NCI-H82 (cell line): ENCODE results near the gene RTN4IP1.
"Not testable (repeated sequence)": the region's sequence is repeated elsewhere in the genome, so short reads cannot be mapped to it uniquely, and the experiment has no call there.

ENCODE experiments used
- DNase-seq: peaks from one replicate; lab custom pipeline; 2025; lab: John Stamatoyannopoulos, UW

RTN4IP1 gene

DNA sequence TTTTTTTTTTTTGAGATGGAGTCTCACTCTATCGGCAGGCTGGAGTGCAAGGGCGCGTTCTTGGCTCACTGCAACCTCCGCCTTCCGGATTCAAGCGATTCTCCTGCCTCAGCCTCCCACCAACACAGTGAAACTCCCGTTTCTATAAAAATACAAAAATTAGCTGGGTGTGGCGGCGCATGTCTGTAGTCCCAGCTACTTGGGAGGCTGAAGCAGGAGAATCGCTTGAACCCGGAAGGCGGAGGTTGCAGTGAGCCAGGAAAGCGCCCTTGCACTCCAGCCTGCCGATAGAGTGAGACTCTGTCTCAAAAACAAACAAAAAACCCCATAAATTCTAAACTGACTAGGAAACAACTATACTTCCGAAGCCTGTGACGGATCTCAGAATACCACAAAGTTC is 1.5 kb downstream of the RTN4IP1 start:
- DNase-seq, result not testable (repeated sequence)

GRCh38 chr6:106626485-106626884 is 2.8 kb downstream of the RTN4IP1 start:
- peak; percentile 1 for DNase-seq

GRCh38 chr6:106623039-106623438 is 6.3 kb downstream of the RTN4IP1 start:
- DNase-seq, result no peak

DNA sequence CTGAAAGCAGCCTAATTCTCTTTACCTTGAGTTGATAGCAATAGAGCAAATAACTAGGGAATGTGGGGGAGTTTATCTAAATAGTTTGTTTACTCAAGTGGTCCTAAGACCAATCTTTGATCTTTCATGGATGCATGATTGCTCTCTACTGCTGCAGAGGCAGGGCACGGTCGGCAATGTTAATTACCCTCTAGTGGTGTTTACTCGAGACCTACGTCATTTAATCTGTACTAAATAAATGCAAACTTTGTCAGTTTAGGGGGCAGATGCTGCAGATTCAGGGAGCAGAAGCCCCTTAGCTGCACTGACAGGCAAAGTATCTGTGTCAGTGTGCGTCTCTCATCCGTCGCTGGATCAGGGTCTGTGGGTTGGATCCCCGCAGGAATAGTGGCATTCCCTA is 6.9 kb downstream of the RTN4IP1 start:
- no peak for DNase-seq

DNA sequence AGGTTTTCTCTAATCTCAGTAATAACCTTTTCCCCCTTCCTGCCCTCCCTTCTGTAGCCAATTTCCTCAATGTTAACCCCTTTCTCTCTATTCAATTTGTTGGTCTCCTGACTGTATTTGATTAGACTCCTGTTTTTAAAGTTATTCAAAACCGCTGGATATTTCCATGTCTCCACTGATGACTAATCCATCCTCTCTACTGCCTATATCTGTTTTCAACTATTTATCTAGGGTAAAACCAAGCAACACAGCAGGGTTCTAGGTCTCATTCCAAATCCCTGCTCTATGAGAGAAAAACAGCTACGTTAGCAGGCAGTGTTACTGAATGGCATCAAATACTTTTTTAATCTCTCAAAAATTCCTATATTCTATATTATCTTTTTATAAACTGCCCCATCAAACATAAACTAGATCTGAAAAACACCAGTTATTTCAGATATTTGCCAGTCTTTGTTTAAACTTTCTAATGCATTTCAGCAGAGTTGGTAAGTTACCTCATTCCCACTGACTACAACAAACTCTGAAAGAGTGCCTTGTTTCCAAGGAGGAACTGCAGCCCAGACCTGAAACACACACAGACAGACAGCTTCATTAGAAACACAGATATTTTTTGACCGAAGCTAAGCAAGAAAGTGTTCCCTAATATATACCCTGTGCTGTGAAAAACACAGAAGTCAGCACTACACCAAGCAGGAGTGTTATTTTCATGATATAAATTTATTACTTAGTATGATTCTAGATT is 8.2 kb downstream of the RTN4IP1 start:
- no peak for DNase-seq

DNA sequence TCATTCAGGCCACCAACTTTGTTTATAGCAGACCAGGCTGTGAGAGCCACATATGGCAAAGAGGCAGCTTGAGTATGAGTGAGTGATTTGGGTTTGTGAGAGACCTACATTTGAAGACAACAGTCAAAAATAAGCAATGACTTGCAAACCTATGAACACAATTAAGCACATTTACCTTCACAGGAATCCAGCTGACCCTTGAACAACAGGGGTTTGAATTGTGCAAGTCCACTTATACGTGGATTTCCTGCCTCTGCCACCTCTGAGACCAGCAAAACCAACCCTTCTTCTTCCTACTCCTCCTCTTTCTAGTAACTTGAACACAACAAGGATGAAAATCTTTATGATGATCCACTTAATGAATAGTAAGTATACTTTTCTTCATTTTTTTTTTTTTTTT is 10.1 kb downstream of the RTN4IP1 start:
- no peak for DNase-seq

GRCh38 chr6:106618324-106618723 is 11.0 kb downstream of the RTN4IP1 start:
- DNase-seq, result no peak

GRCh38 chr6:106617857-106618256 is 11.4 kb downstream of the RTN4IP1 start:
- DNase-seq, result no peak

- DNase-seq, result no peak
Measured at GRCh38 chr6:106617302-106617701, 12.0 kb downstream of the RTN4IP1 start.

DNA sequence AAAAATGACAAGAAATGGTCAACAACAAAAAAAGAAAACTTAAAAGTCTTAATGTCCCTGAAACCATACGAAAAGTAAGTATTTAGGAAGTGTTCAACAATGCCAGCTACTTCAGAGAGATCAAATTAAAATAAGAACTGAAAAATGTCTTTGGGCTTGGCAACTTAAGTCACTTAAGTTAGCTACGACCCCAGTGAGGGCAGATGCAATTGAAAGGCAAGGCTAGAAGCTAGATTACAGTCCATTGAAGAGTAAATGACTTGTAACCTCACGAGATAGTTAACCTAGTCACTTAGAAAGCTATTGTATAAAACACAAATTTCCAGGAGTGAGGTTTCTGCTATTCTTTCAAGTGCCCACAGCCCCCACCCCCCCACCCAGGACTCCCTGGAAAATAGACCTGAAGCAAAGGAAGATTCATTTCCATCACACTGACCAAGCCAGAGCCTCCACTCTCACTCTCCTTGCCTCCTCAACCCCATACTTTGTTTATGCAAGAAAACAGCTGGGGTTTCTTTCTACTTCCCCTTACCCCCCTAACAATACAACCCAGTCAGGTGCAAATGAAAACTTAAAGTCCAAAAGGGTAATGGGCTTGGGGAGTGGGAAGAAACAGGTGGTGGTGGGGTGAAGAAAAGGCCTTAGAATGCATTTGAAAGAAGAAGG is 14.6 kb downstream of the RTN4IP1 start:
- no peak for DNase-seq

- DNase-seq, result no peak
Measured at GRCh38 chr6:106614166-106614565, 15.1 kb downstream of the RTN4IP1 start.

DNA sequence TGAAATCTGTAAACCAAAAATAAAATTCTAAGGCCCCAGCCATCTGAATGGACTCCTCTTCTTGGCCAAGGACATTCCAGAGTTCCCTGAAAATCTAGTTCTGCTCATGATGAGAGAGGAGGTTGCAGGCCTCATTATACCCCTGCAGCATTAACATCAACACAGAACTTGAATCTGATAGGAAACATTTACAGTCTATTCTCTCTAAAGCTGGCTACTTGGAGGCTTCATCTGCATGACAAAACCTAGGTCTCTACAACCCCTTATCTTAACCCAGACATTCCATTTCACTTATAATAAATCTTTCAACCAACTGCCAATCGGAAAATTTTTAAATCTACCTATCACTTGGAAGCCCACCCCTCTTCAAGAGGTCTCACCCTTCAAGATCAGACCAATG is 15.7 kb downstream of the RTN4IP1 start:
- DNase-seq, result no peak

DNA sequence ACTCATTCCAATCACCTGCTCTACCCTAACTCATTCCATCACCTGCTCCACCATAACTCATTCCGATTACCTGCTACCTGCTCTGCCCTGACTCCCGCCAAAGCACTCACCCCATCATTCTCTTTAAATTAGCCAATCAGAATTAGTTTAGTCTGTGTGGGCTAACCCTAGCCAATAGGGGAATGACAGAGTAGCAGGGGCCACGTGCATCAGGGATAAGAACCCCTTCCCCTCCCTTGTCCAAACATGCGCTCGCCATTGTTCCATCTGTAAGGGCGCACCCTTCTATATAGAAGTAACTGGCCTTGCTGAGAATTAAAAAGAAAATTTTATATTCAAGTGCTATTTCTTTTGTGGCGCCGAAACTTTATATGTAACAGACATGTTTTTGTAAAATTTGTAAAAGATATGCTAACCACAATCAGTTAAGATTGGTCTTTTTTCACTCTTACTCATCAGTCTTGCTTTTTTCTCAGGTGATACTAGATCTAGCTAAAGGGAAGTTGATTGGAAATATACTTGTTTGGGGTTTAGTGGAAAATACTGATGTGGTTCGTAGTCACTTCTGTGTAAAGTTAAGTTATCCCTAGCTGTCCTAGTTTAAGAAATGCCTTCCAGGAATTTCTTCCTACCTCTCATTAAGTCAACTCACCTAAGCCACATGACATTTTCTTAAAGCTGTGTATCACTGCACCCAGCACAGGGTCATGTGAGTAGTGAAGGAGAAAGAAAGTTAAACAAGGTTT is 16.5 kb downstream of the RTN4IP1 start:
- no peak for DNase-seq

DNA sequence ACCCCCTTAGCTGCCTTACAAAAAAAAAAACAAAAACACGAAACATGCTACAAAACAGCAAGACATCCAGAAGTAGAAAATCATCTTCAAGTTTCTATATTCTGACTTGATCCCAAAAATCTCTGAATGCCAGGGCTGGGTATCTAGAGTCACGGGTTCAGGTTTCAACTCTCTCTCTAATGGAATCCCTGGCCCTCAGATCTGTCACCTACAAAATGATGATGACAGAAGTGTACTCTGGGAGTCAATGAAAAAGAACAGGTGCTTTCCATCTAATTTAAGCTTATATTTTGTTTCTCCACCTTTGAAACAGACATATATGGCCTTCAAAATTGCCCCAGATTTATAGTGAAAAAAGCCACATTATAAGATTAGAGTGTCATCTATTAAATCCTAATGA is 18.3 kb downstream of the RTN4IP1 start:
- DNase-seq, result no peak

GRCh38 chr6:106609699-106610098 is 19.6 kb downstream of the RTN4IP1 start:
- peak; percentile 30 for DNase-seq

DNA sequence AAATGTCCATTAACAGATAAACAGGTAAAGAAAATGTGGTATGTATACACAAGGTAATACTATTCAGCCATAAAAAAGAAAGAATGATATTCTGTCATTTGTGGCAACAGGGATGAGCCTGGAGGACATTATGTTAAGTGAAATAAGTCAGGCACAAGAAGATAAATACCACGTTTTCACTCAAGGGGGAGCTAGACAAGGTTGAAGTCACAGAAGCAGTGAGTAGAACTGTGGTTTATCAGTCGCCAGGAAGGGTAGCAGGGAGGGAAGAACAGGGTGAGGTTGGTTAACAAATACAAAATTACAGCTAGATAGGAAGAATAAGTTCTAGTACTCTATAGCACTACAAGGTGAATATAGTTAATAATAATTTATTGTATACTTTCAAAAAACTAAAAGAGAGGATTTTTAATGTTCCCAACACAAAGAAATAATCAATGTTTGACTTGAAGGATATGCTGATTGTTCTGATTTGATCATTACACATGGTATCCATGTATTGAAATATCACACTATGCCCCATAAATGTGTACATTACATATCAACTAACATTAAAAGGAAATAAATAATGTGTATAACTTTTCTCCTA is 21.1 kb downstream of the RTN4IP1 start:
- DNase-seq, result peak; percentile 68

DNA sequence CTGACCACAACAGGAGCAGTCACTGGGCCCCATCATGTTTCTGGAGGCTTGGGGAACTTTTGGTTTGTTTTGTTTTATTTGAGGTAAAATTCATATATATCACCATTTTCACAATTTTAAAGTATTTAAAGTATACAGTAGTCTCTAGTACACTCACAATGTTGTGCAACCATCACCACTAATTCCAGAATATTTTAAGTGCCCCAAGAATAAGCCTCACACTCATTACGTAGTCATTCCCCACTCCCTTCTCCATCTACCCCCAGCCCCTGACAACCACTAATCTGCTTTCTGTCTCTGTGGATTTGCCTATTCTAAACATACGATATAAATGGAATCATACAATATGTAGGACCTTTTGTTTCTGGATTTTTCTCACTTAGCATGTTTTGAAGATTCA is 29.0 kb downstream of the RTN4IP1 start:
- no peak for DNase-seq

DNA sequence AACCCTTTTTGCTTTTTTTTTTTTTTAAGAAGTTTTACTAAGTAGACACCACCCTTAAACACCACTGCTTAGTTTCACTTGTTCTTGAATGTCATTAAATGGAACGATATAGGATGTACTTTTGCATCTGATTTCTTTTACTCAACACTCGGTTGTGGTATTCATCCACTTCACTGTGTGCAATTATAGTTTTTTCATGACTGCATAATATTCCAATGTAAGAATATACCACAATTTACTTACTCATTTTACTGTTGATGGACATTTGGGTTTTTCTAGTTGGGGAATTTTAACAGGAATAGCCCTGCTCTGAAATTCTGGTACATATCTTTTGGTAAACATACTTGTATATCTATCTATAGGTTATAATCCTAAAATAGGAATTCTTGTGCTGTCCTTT is 29.9 kb downstream of the RTN4IP1 start:
- no peak for DNase-seq

GRCh38 chr6:106591111-106591825 is 38.0 kb downstream of the RTN4IP1 start:
- no peak for DNase-seq

DNA sequence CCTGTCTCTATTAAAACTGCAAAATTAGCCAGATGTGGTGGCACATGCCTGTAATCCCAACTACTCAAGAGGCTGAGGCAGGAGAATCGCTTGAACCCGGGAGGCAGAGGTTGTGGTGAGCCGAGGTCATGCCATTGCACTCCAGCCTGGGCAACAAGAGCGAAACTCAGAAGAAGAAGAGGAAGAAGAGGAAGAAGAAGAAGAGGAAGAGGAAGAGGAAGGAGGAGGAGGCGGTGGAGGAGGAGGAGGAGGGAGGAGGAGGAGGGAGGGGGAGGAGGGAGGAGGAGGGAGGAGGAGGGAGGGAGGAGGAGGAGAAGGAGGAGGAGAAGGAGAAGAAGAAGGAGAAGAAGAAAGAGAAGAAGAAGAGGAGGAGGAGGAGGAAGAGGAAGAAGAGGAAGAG is 40.4 kb downstream of the RTN4IP1 start:
- DNase-seq, result not testable (repeated sequence)

- DNase-seq, result no peak
Measured at GRCh38 chr6:106586815-106587415, 42.4 kb downstream of the RTN4IP1 start.

DNA sequence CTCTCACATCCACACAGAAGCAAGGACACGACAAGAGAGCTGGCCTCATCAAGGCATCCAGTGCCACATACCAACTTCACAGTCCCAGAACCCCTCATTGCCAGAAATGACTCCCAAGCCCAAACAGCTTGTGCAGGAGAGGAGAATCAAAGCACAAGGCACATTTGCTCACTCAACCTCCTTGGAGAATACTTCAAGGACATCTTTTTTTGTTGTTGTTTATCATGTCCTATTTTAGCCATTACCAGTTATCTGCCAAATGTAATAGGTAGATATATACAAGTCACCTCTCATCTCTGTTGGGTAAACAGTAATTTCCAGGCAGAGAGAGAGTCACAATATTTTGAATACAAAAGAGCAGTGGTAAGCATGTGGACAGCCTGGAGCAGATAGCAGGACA is 47.8 kb downstream of the RTN4IP1 start:
- DNase-seq, result no peak
